Measurements from ENCODE around the gene LATS2.
"Not testable (repeated sequence)": the region's sequence is repeated elsewhere in the genome, so short reads cannot be mapped to it uniquely, and the experiment has no call there.

The LATS2 gene

DNA sequence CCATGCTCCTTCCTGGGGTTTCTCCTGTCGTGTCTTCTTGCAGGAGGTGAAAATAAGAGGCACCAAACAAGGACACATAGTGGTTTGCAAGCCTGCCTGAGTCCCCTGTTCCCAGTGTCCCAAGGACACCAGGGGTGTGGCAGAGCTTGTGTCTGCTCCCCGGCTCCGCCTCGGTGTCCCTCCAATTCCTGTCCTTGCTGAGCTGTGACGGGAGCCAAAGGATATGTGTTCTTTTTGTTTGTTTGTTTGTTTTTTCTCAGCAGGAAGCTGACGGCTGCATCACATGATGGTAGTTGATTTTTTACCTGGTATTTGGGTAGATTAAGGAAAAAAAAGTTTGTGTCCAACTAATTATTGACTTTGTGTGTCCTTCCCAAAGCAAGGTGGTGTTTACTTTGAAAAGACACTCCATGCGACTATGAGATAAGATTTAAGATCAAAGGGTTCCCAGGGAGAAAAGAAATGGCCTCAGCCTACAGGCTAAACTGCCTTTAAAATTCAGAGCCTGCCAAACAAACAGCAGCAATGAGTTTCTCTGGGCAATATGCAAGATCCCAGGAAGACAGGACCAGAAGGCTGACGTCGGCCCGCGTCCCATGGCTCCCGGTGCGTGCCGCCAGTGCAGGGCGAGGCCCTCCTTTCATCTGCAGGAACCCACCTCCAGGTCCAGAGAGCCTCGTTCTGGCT is 108.0 kb downstream of the LATS2 start:
- no peak for DNase-seq

DNA sequence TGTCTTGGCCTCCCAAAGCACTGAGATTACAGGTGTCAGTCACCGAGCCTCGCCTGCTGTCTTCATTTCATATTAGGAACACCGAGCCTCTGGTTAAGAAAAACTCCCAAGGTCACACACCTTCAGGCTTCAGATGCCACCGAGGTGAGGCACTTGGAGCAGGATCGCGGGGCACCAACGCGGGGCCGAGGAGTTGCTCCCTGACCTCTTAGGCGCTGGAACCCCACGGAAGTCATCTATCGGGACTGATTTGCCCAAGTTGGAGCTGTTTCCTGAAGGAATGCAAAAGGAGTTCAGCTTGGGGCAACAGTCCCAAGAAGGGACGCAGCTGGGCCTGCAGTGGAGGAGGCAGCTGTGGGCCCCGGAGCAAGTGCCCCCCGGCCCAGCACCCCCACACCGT is 108.5 kb downstream of the LATS2 start:
- no peak for DNase-seq

DNA sequence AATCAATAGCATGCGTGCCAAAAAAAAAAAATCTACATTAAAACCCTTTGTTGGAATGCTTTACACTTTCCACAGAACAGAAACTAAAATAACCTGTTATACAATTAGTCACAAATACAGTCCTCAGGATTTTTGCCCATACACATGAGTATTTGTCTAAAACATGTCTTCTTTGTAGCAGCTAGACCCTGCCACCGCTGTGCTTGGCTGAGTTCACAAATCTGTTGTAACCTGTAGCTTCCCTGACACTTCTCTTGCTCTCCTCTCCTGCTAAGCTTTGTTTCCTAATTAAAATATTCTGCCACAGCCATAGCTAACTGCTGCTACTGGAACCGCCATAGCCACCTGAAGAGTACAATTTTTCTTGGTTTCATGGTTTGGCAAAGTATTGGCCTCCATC is 113.4 kb downstream of the LATS2 start:
- DNase-seq: not testable (repeated sequence)

DNA sequence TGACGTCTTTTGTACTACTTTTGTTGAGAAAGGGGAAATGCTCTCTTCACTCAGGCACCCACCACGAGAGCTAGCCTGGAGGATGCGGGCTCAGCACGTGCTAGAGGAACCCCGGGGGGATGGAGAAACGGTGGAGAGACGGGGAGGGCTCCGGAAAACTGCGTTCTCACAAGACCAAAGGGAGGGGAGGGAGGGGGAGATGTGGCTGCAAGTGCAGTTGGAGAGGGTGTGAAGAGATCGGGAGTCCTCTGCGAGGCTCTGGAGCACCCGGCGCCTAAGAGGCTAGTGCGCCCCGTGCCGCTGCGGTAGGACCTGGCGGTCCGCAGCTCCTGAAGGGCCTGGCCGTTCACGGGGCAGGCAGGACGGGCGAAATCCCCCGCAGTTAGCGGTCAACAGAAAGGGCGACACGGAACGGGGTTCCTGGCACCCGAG is 115.4 kb downstream of the LATS2 start:
- DNase-seq: no peak

DNA sequence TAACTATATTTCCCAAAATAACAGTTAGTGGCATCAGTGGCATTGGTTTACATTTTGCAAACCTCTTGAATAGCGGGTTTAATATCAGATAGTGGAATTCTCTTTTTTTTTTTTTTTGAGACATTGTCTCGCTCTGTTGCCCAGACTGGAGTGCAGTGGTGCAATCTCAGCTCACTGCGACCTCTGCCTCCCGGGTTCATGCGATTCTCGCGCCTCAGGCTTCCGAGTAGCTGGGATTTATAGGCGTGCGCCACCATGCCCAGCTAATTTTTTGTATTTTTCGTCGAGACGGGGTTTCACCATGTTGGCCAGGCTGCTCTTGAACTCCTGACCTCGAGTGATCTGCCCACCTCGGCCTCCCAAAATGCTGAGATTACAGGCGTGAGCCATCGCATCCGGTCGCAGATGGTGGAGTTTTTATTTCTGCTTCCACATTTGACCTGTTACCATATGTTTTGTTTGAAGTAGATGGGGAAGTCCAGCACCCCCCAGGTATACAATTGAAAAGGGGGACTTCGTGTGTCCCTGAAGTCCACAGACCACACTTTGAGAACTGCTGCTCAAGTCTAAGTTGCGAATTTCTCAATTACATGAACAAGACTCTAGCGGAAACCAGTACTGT is 118.3 kb downstream of the LATS2 start:
- DNase-seq: no peak

DNA sequence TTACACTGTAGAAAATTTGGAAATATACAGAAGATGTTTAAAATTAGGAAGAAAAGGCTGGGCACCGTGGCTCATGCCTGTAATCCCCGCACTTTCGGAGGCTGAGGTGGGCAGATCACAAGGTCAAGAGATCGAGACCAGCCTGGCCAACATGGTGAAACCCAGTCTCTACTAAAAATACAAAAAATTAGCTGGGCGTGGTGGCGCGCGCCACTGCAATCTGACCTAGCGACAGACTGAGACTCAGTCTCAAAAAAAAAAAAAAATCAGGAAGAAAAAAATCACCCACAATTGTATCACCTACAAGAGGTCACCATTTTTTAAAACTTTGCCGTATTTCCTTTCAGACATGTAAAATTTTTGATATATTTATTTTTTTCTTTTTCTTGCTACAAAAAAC is 120.9 kb downstream of the LATS2 start:
- not testable (repeated sequence) for DNase-seq

DNA sequence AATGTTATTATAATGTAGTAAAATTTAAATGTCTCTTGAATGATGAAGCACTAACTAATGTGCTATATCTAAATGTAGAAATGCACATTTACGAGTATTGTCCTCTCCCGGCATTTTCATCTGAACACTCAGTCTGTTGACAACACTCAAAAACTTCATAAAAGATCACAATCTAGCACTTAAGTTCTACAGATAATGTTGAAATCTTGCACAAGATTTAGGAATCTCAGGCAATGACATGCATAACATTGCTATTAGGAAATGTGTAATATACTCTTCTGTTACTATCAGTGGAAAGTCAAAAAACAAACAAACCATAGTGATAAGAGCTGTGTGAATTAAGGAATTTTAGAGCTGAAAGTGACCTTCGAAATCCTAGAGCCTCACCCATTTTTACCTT is 121.3 kb downstream of the LATS2 start:
- no peak for DNase-seq

DNA sequence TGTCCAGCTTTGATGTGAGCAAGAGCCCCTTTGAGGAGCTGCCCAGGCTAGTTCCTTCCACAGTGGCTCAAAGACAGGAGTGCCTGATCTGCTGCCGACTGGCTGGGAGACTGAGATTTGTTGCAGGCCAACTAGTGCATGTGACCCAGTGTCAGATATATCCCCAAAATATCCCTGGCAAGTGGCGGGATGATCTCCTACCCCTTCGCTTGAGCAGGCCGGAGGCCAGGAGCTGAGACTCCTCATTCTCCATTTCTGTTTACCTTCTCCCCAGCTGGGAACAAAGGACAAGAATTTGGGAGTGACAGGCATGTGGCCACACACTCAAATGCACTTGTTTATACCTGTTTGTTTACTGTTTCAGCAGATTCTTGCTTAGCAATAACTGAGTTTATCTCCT is 121.7 kb downstream of the LATS2 start:
- no peak for DNase-seq

DNA sequence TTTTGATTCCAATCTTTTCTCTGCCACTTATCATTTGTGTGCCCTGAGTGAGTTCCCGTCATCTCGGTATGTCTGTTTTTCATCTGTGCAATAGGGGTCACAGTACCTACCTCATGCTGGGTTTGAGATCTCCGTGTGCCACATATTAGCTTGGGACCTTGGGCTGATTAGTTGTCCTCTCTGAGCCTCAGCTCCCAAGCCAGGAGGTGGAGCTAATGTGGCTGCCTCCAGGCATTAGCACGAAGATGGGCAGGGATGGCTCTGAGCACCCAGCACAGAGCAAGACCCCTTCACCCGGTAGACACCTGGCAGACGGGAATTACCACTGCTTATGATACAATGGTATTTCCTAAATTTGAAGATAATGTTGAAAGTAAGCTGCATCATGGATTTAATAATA is 123.1 kb downstream of the LATS2 start:
- no peak for DNase-seq

DNA sequence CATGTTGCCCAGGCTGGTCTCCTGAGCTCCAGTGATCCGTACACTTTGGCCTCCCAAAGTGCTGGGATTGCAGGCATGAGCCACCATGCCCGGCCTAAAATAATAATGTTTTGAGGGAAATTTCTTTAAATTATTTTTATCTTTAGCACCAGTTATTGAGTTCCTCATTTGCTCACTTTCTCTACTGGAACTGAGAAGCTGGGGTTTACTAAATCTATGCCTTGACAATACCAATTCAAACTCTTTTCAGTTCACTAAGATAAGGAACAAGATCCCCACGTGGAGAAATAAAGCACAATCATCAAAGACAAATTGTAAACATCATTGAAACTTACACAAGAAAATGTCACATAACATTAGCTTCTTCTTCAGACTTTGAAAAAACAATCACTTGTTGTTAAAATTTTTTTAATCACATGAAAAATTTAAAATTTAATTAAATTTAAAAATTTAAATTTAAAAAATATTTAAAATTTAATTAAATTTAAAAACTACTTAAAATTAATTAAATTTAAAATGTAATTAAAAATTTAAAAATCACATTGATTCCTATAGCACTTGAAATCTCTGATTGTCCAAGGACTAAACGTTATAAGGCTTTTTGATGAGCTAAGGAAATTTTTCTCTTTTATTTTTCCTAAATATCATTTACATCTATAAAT is 133.7 kb downstream of the LATS2 start:
- DNase-seq: no peak

DNA sequence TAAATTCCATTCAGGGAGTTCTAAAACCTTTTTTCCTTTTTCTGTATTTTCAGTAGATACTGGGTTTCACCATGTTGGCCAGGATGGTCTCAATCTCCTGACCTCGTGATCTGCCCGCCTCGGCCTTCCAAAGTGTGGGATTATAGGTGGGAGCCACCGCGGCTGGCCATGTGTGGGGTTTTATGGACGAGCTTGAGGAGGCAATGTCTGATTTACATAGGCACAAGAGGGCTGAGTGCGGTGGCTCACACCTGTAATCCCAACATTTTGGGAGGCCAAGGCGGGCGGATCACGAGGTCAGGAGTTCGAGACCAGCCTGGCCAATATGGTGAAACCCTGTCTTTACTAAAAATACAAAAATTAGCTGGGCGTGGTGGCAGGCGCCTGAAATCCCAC is 136.0 kb downstream of the LATS2 start:
- not testable (repeated sequence) for DNase-seq

DNA sequence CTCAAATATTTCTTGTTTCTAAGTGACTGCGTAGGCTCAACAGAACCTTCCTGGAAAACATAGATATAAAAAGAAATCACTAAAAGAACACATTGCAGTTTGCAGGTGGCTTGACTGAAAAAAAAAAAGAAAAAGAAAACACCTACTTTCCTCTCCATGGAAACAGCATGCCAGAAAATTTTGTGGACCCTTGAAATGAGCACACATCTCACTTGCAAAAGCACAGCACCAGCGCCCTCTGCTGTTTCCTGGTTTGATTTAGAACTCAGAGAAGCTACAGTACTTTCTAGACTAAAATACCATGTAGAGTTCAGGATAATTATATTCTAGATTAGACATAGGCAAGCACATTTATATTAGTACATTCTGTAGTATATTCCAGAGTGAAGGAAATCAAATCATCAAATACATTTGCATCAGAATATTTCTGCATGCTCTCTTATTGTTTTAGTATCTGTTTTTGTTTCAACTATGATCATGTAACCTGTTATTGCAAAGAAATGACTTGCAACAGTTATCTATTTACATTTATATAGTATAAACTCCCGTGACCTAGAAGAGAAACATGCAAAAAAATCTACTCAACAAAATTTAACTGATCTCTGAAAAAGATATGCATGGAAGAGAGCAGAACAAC is 136.5 kb downstream of the LATS2 start:
- DNase-seq: no peak

DNA sequence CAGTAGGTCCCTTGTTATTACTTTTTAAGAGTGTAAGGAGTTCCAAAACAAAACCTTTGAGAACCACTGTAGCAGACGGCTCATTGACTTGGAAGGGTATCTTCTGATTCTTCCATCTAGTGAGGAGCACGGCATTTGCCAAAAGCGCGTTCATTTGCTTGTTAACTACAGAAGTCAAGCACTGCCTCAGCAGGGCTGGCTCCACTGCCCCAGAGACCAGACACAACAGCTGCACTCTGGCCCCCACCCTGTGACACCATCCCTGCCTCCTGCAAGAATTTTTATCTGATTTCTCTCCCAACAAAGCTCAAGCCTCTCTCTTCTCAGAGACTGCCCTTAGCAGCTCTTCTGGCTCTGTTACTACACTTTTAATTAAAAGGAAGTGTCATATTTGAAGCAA is 138.1 kb downstream of the LATS2 start:
- no peak for DNase-seq

All from 8988T (cell line).